ENCODE results near the gene GLIS1.

GLIS1 gene

GRCh38 chr1:53526451-53527101 is 212.4 kb downstream of the GLIS1 start:
- H3K4me1 ChIP-seq (ENCODE audit: insufficient read depth, low read length) = no peaks in the 10 kb centered on the region
- no peak overlapping the region for H3K4me2 ChIP-seq (ENCODE audit: insufficient read depth, low read length)
- DNase-seq (no peak), ATAC-seq (ENCODE audit: insufficient read depth, low read depth) (no peak)
- TF ChIP-seq EZH2 (IDR thresholded peaks at IDR 0.05; ENCODE audit: borderline replicate concordance, low read depth, low read length, severe bottlenecking) (no peak), CTCF (IDR thresholded peaks at IDR 0.05; ENCODE audit: borderline replicate concordance, extremely low read depth, low read length, poor library complexity, severe bottlenecking) (no peak)
- H3K79me2 ChIP-seq (ENCODE audit: insufficient read depth, low read length) = no peaks in the 10 kb centered on the region
- no peaks in the 10 kb centered on the region for H3K9me3 ChIP-seq (ENCODE audit: insufficient read depth, low read length, severe bottlenecking)
- no peaks in the 10 kb centered on the region for H3K36me3 ChIP-seq (ENCODE audit: insufficient read depth, low read length)
- H4K20me1 ChIP-seq (ENCODE audit: insufficient read depth, low read length) = no peaks in the 10 kb centered on the region
- no peak overlapping the region for H3K9ac ChIP-seq (ENCODE audit: low read depth, low read length)
- no peak overlapping the region for H3K4me3 ChIP-seq (ENCODE audit: low read depth in 1 of 2, low read length in 2 of 2)
- no peak overlapping the region for H2AFZ ChIP-seq (ENCODE audit: low read depth, low read length)
- no peak overlapping the region for H3K27ac ChIP-seq (ENCODE audit: low read length)
- H3K27me3 ChIP-seq (ENCODE audit: insufficient read depth, low read length, poor library complexity) = peaks cover 9% of the 10 kb centered on the region

- Histone ChIP-seq H3K4me1 (ENCODE audit: insufficient read depth, low read length) (no peaks in the 10 kb centered on the region), H4K20me1 (ENCODE audit: insufficient read depth, low read length) (0 out of 2 replicates have a peak, but pooled peaks cover 3% of the 10 kb centered on the region), H3K27ac (ENCODE audit: low read length) (no peak overlapping the region), H3K79me2 (ENCODE audit: insufficient read depth, low read length) (no peaks in the 10 kb centered on the region), H3K4me3 (ENCODE audit: low read depth in 1 of 2, low read length in 2 of 2) (no peak overlapping the region), H2AFZ (ENCODE audit: low read depth, low read length) (no peak overlapping the region), H3K4me2 (ENCODE audit: insufficient read depth, low read length) (no peak overlapping the region), H3K9me3 (ENCODE audit: insufficient read depth, low read length, severe bottlenecking) (no peaks in the 10 kb centered on the region), H3K36me3 (ENCODE audit: insufficient read depth, low read length) (no peaks in the 10 kb centered on the region), H3K9ac (ENCODE audit: low read depth, low read length) (no peak overlapping the region), H3K27me3 (ENCODE audit: insufficient read depth, low read length, poor library complexity) (peaks cover 3% of the 10 kb centered on the region)
- no peak for TF ChIP-seq EZH2 (IDR thresholded peaks at IDR 0.05; ENCODE audit: borderline replicate concordance, low read depth, low read length, severe bottlenecking)
- TF ChIP-seq CTCF (IDR thresholded peaks at IDR 0.05; ENCODE audit: borderline replicate concordance, extremely low read depth, low read length, poor library complexity, severe bottlenecking) = no peak
- ATAC-seq (ENCODE audit: insufficient read depth, low read depth) (no peak), DNase-seq (no peak)
These were observed 213.4 kb downstream of the GLIS1 start for GRCh38 chr1:53525595-53525994.

- no peak for ATAC-seq (ENCODE audit: insufficient read depth, low read depth)
- TF ChIP-seq EZH2 (IDR thresholded peaks at IDR 0.05; ENCODE audit: borderline replicate concordance, low read depth, low read length, severe bottlenecking) = no peak
- TF ChIP-seq CTCF (IDR thresholded peaks at IDR 0.05; ENCODE audit: borderline replicate concordance, extremely low read depth, low read length, poor library complexity, severe bottlenecking) = no peak
- H3K4me1 ChIP-seq (ENCODE audit: insufficient read depth, low read length) = no peaks in the 10 kb centered on the region
These were observed 214.3 kb downstream of the GLIS1 start for GRCh38 chr1:53524428-53525375.

More at GRCh38 chr1:53524428-53525375, 214.3 kb downstream of the GLIS1 start:
- no peak for DNase-seq
- H3K9me3 ChIP-seq (ENCODE audit: insufficient read depth, low read length, severe bottlenecking) = no peaks in the 10 kb centered on the region
- no peaks in the 10 kb centered on the region for H3K79me2 ChIP-seq (ENCODE audit: insufficient read depth, low read length)
- H3K4me3 ChIP-seq (ENCODE audit: low read depth in 1 of 2, low read length in 2 of 2) = no peak overlapping the region
- no peak overlapping the region for H3K9ac ChIP-seq (ENCODE audit: low read depth, low read length)
- no peak overlapping the region for H3K27ac ChIP-seq (ENCODE audit: low read length)
- H3K27me3 ChIP-seq (ENCODE audit: insufficient read depth, low read length, poor library complexity) = no peaks in the 10 kb centered on the region
- 0 out of 2 replicates have a peak, but pooled peaks cover 3% of the 10 kb centered on the region for H4K20me1 ChIP-seq (ENCODE audit: insufficient read depth, low read length)
- H3K4me2 ChIP-seq (ENCODE audit: insufficient read depth, low read length) = no peak overlapping the region
- H3K36me3 ChIP-seq (ENCODE audit: insufficient read depth, low read length) = no peaks in the 10 kb centered on the region
- no peak overlapping the region for H2AFZ ChIP-seq (ENCODE audit: low read depth, low read length)

All from DND-41 (cell line).